ENCODE results near the gene FRMD8. TPM values are rescaled to one million over a fixed set of nuclear protein-coding genes. Genes with fewer than 3 reads are reported as not detected.

Gene FRMD8
- total RNA-seq, 4 donors from 2014 or later: 30.4 to 37.3 (median 34.7) TPM

DNA sequence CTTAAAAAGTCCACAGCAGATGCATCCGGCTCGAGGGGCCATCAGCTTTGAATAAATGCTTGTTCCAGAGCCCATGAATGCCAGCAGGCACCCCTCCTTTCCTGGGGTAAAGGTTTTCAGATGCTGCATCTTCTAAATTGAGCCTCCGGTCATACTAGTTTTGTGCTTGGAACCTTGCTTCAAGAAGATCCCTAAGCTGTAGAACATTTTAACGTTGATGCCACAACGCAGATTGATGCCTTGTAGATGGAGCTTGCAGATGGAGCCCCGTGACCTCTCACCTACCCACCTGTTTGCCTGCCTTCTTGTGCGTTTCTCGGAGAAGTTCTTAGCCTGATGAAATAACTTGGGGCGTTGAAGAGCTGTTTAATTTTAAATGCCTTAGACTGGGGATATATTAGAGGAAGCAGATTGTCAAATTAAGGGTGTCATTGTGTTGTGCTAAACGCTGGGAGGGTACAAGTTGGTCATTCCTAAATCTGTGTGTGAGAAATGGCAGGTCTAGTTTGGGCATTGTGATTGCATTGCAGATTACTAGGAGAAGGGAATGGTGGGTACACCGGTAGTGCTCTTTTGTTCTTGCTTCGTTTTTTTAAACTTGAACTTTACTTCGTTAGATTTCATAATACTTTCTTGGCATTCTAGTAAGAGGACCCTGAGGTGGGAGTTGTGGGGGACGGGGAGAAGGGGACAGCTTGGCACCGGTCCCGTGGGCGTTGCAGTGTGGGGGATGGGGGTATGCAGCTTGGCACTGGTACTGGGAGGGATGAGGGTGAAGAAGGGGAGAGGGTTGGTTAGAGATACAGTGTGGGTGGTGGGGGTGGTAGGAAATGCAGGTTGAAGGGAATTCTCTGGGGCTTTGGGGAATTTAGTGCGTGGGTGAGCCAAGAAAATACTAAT, 38.0 kb downstream of the FRMD8 start:
- WGBS: under 1% methylated on average over 18 of the region's 18 CpGs
- intact Hi-C loops (cut with DNase I): no loop called here
- peak overlapping the region; percentile 71 to 81 (median 74) for H3K4me3 ChIP-seq
- H3K27ac ChIP-seq (replicated peaks in 1 of 4): peak overlapping the region; percentile 97 to 99 (median 99)
- no peak for DNase-seq (ENCODE audit: extremely low spot score)
- TF ChIP-seq CTCF (IDR thresholded peaks at IDR 0.05) (no peak), POLR2AphosphoS5 (IDR thresholded peaks at IDR 0.05) (peak in 1 of 2 donors; percentile 43), POLR2A (IDR thresholded peaks at IDR 0.05; ENCODE audit: low read depth) (no peak), EP300 (IDR thresholded peaks at IDR 0.05) (no peak)
- H3K9me3 ChIP-seq: no peaks in the 10 kb centered on the region
- H3K36me3 ChIP-seq: peaks cover 15 to 54% (median 24%) of the 10 kb centered on the region in 4 donors
- H3K4me1 ChIP-seq: peaks cover 30 to 55% (median 51%) of the 10 kb centered on the region in 4 donors
- no peaks in the 10 kb centered on the region for H3K27me3 ChIP-seq

- no peak for DNase-seq (ENCODE audit: extremely low spot score)
- H3K27ac ChIP-seq (replicated peaks in 1 of 4): peak overlapping the region; percentile 97 to 99 (median 99)
- intact Hi-C loops (cut with DNase I): no loop called here
- H3K27me3 ChIP-seq: no peaks in the 10 kb centered on the region
- TF ChIP-seq EP300 (IDR thresholded peaks at IDR 0.05) (no peak), CTCF (IDR thresholded peaks at IDR 0.05) (peak in 1 of 3 experiments; percentile 4), POLR2A (IDR thresholded peaks at IDR 0.05; ENCODE audit: low read depth) (peak; percentile 32), POLR2AphosphoS5 (IDR thresholded peaks at IDR 0.05) (peak in 1 of 2 donors; percentile 69)
- H3K36me3 ChIP-seq: peaks cover 15 to 62% (median 24%) of the 10 kb centered on the region in 4 donors
- H3K4me1 ChIP-seq: peaks cover 32 to 55% (median 51%) of the 10 kb centered on the region in 4 donors
- peak overlapping the region; percentile 71 to 81 (median 74) for H3K4me3 ChIP-seq
- no peaks in the 10 kb centered on the region for H3K9me3 ChIP-seq
- 0% methylated on average over 9 of the region's 9 CpGs for WGBS
These were observed 38.9 kb downstream of the FRMD8 start for GRCh38 chr11:65425105-65425970.

- Histone ChIP-seq H3K4me1 (peaks cover 34 to 55% (median 52%) of the 10 kb centered on the region in 4 donors), H3K27me3 (no peaks in the 10 kb centered on the region), H3K9me3 (no peaks in the 10 kb centered on the region), H3K27ac (replicated peaks in 1 of 4) (peak overlapping the region; percentile 97 to 99 (median 99)), H3K36me3 (peaks cover 15 to 66% (median 24%) of the 10 kb centered on the region in 4 donors), H3K4me3 (peak overlapping the region; percentile 71 to 81 (median 74))
- TF ChIP-seq EP300 (IDR thresholded peaks at IDR 0.05) (no peak), POLR2AphosphoS5 (IDR thresholded peaks at IDR 0.05) (peak in 1 of 2 donors; percentile 5), CTCF (IDR thresholded peaks at IDR 0.05) (no peak), POLR2A (IDR thresholded peaks at IDR 0.05; ENCODE audit: low read depth) (no peak)
- no peak for DNase-seq (ENCODE audit: extremely low spot score)
- WGBS: 2% methylated on average over 9 of the region's 9 CpGs
- intact Hi-C loops (cut with DNase I): no loop called here
These were observed 39.8 kb downstream of the FRMD8 start for GRCh38 chr11:65425971-65426838.
